HepG2 (cell line): ENCODE results near the gene PCSK7. TPM values are rescaled to one million over a fixed set of nuclear protein-coding genes. Genes with fewer than 3 reads are reported as not detected.

Experiments used
- ARID3A ChIP-seq: IDR thresholded peaks from 2 replicates; pipeline ENCODE4 v1.6.1; 2012; ENCODE audit warnings: low read depth, low read length, improper control_type of control experiment
- CEBPZ ChIP-seq: IDR thresholded peaks from 2 replicates; pipeline ENCODE4 v1.6.1; 2012; ENCODE audit warnings: low read length, improper control_type of control experiment
- EZH2 ChIP-seq: conservative IDR thresholded peaks from 2 replicates; pipeline ENCODE4 v1.6.1; 2012; ENCODE audit warnings: mild to moderate bottlenecking, low read depth, low read length, moderate library complexity
- HDAC2 ChIP-seq: sonication (generic); formaldehyde crosslinking; IDR thresholded peaks from 2 replicates; pipeline ENCODE4 v1.4.0; 2020; ENCODE audit warnings: missing genetic modification reagents
- NCOR1 ChIP-seq: fragments of 200-600 bp; sonication (generic); IDR thresholded peaks from 2 replicates; pipeline ENCODE4 v1.7.0; 2017; ENCODE audit warnings: antibody characterized with exemption, low read length, borderline replicate concordance
- NFE2L1 ChIP-seq: sonication (generic); formaldehyde crosslinking; IDR thresholded peaks from 2 replicates; pipeline ENCODE4 v1.4.0; 2020; ENCODE audit warnings: missing genetic modification reagents, mild to moderate bottlenecking, borderline replicate concordance
- NFRKB ChIP-seq: fragments of 450-650 bp; IDR thresholded peaks from 2 replicates; pipeline ENCODE4 v1.6.1; 2017
- REPIN1 ChIP-seq: sonication (generic); formaldehyde crosslinking; IDR thresholded peaks from 2 replicates; pipeline ENCODE4 v1.8.0; 2022; ENCODE audit warnings: missing genetic modification reagents, low read depth, mild to moderate bottlenecking, borderline replicate concordance
- SIN3B ChIP-seq: fragments of 150-350 bp; IDR thresholded peaks from 2 replicates; pipeline ENCODE4 v1.6.1; 2014; ENCODE audit warnings: low read length
- SMC3 ChIP-seq: IDR thresholded peaks from 2 replicates; pipeline ENCODE4 v1.6.1; 2011; ENCODE audit warnings: low read length, improper control_type of control experiment
- SP4 ChIP-seq: sonication (generic); formaldehyde crosslinking; IDR thresholded peaks from 2 replicates; pipeline ENCODE4 v1.8.1; 2023; ENCODE audit warnings: mild to moderate bottlenecking, missing genetic modification reagents
- TEAD2 ChIP-seq: sonication (generic); formaldehyde crosslinking; IDR thresholded peaks from 2 replicates; pipeline ENCODE4 v1.9.0; 2021; ENCODE audit warnings: missing genetic modification reagents
- TP53 ChIP-seq: sonication (generic); formaldehyde crosslinking; conservative IDR thresholded peaks from 2 replicates; pipeline ENCODE4 v1.4.0; 2020; ENCODE audit warnings: missing genetic modification reagents
- ZBED4 ChIP-seq: sonication (generic); formaldehyde crosslinking; IDR thresholded peaks from 2 replicates; pipeline ENCODE4 v1.4.0; 2020; ENCODE audit warnings: missing genetic modification reagents, borderline replicate concordance
- ZBTB33 ChIP-seq: sonication (generic); formaldehyde crosslinking; IDR thresholded peaks from 2 replicates; pipeline ENCODE4 v1.4.0; 2020; ENCODE audit warnings: missing genetic modification reagents
- ZBTB7B ChIP-seq: sonication (generic); formaldehyde crosslinking; IDR thresholded peaks from 2 replicates; pipeline ENCODE4 v1.4.0; 2020; ENCODE audit warnings: missing genetic modification reagents
- ZNF414 ChIP-seq: sonication (generic); formaldehyde crosslinking; IDR thresholded peaks from 2 replicates; pipeline ENCODE4 v1.5.0; 2020; ENCODE audit warnings: missing genetic modification reagents
- ZNF510 ChIP-seq: sonication (generic); formaldehyde crosslinking; IDR thresholded peaks from 2 replicates; pipeline ENCODE4 v1.4.0; 2020; ENCODE audit warnings: low read depth, mild to moderate bottlenecking, missing genetic modification reagents
- ZNF543 ChIP-seq: sonication (generic); formaldehyde crosslinking; IDR thresholded peaks from 2 replicates; pipeline ENCODE4 v1.4.0; 2020; ENCODE audit warnings: mild to moderate bottlenecking, missing genetic modification reagents
- ZNF816 ChIP-seq: sonication (generic); formaldehyde crosslinking; IDR thresholded peaks from 2 replicates; pipeline ENCODE4 v1.8.0; 2022; ENCODE audit warnings: missing genetic modification reagents, mild to moderate bottlenecking, borderline replicate concordance
- polyA plus RNA-seq, 8 experiments: library from polyadenylated mRNA; depleted of rRNA in 3 of 8; stranded (reverse) in 7 of 8; unstranded in 1 of 8; fragments of >200 nt; fragmentation: Illumina TruSeq in 4 of 8; extraction: Trizol in 4 of 8; gene quantifications; 2 replicates each; pipeline versions ENCODE4 v1.2.1 to v1.2.3, GENCODE V29; 2011 to 2016; ENCODE audit warnings: low read depth in 4 of 8, missing spikeins in 1 of 8, mixed read lengths in 1 of 8; ENCODE audit not compliant: insufficient read depth in 1 of 8
- total RNA-seq, 5 experiments: library from RNA; depleted of rRNA; stranded (reverse); fragments of >200 nt; fragmentation: Illumina TruSeq; extraction: Trizol; gene quantifications; 2 replicates each; pipeline ENCODE4 v1.2.3, GENCODE V29; 2016; ENCODE audit warnings: low read depth in 1 of 5

The PCSK7 gene
- total and polyA plus RNA-seq, 2 of the 13 experiments (the other 11 are each of a cell fraction or from before 2014, with no cell fraction given): 13.4 to 13.8 TPM

- TF ChIP-seq CEBPZ: no peak
- TF ChIP-seq TEAD2: no peak
- no peak for TF ChIP-seq ZBTB7B (CRISPR knock-in tag)
- no peak for TF ChIP-seq ZNF816 (CRISPR knock-in tag)
- no peak for TF ChIP-seq SIN3B
- TF ChIP-seq NCOR1: no peak
- TF ChIP-seq HDAC2: no peak
- no peak for TF ChIP-seq NFRKB
- no peak for TF ChIP-seq NFE2L1 (CRISPR knock-in tag)
- no peak for TF ChIP-seq ZBTB33
- TF ChIP-seq SP4 (CRISPR knock-in tag): no peak
- TF ChIP-seq SMC3: no peak
- no peak for TF ChIP-seq TP53 (CRISPR knock-in tag)
- no peak for TF ChIP-seq ARID3A
- TF ChIP-seq ZBED4 (CRISPR knock-in tag): no peak
- no peak for TF ChIP-seq ZNF414 (CRISPR knock-in tag)
- TF ChIP-seq ZNF510 (CRISPR knock-in tag): no peak
- TF ChIP-seq REPIN1 (CRISPR knock-in tag): no peak
- TF ChIP-seq EZH2: no peak
- TF ChIP-seq ZNF543: no peak
Measured at GRCh38 chr11:117271208-117271607, 39.3 kb upstream of the PCSK7 start (continued).
